BE2C (cell line): ENCODE results near the gene LRRC8B.

ENCODE experiments used
- DNase-seq: peaks from one replicate; pipeline ENCODE4 v3.0.0-alpha.2; 2020
- H3K27me3 ChIP-seq: fragments of 250-450 bp; sonication (Bioruptor Pico); 2 replicates; pipeline ENCODE4 v1.5.1; 2020; ENCODE audit warnings: mild to moderate bottlenecking
- H3K36me3 ChIP-seq: fragments of 250-450 bp; sonication (Bioruptor Pico); 2 replicates; pipeline ENCODE4 v1.5.1; 2020; ENCODE audit warnings: mild to moderate bottlenecking
- H3K4me1 ChIP-seq: fragments of 250-450 bp; sonication (Bioruptor Pico); 2 replicates; pipeline ENCODE4 v1.5.1; 2020
- H3K4me3 ChIP-seq: 2 replicates; pipeline ENCODE4 v1.5.1; 2011; ENCODE audit warnings: low read depth, low read length
- H3K9me3 ChIP-seq: fragments of 250-450 bp; sonication (Bioruptor Pico); 2 replicates; pipeline ENCODE4 v1.5.1; 2020
- TF ChIP-seq, protein P1 (sequence below): IDR thresholded peaks from 2 replicates; pipeline ENCODE4 v1.5.1; 2012; ENCODE audit warnings: mild to moderate bottlenecking, low read depth, low read length

LRRC8B gene

GRCh38 chr1:89548122-89548857 is 23.7 kb downstream of the LRRC8B start:
- Histone ChIP-seq H3K27me3 (no peaks in the 10 kb centered on the region), H3K4me1 (no peaks in the 10 kb centered on the region), H3K9me3 (no peaks in the 10 kb centered on the region), H3K36me3 (no peaks in the 10 kb centered on the region), H3K4me3 (no peak overlapping the region)
- DNase-seq: no peak
- TF ChIP-seq, protein P1, sequence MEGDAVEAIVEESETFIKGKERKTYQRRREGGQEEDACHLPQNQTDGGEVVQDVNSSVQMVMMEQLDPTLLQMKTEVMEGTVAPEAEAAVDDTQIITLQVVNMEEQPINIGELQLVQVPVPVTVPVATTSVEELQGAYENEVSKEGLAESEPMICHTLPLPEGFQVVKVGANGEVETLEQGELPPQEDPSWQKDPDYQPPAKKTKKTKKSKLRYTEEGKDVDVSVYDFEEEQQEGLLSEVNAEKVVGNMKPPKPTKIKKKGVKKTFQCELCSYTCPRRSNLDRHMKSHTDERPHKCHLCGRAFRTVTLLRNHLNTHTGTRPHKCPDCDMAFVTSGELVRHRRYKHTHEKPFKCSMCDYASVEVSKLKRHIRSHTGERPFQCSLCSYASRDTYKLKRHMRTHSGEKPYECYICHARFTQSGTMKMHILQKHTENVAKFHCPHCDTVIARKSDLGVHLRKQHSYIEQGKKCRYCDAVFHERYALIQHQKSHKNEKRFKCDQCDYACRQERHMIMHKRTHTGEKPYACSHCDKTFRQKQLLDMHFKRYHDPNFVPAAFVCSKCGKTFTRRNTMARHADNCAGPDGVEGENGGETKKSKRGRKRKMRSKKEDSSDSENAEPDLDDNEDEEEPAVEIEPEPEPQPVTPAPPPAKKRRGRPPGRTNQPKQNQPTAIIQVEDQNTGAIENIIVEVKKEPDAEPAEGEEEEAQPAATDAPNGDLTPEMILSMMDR: no peak

DNA sequence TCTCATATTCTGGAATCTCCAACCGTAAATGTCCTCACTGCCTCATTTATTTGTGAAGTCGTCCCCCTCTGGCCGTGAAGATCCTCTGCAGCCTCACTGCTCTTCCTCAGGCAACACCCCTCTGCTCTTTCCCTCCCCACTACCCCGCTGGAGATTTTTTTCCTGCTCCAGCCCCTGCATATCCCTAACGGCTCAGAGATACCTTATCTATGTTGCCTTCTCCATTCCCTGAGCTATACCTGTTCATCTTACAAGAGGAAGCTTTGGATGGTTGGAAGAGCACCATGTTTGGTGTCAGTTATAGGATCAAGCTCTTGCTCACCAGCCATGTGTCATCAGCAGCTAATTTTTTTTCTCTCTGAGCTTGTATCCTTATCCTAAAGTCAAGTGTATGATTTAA is 26.4 kb downstream of the LRRC8B start:
- no peaks in the 10 kb centered on the region for H3K36me3 ChIP-seq
- DNase-seq: no peak
- H3K4me1 ChIP-seq: no peaks in the 10 kb centered on the region
- no peak overlapping the region for H3K4me3 ChIP-seq
- no peaks in the 10 kb centered on the region for H3K9me3 ChIP-seq
- TF ChIP-seq, protein P1: no peak
- H3K27me3 ChIP-seq: no peaks in the 10 kb centered on the region

GRCh38 chr1:89552471-89553081 is 27.9 kb downstream of the LRRC8B start:
- Histone ChIP-seq H3K27me3 (no peaks in the 10 kb centered on the region), H3K4me1 (no peaks in the 10 kb centered on the region), H3K9me3 (no peaks in the 10 kb centered on the region), H3K36me3 (no peaks in the 10 kb centered on the region), H3K4me3 (no peak overlapping the region)
- TF ChIP-seq, protein P1: no peak
- no peak for DNase-seq

GRCh38 chr1:89553157-89553556 is 28.5 kb downstream of the LRRC8B start:
- TF ChIP-seq, protein P1: no peak
- no peaks in the 10 kb centered on the region for H3K27me3 ChIP-seq
- no peak for DNase-seq
- no peak overlapping the region for H3K4me3 ChIP-seq
- H3K36me3 ChIP-seq: no peaks in the 10 kb centered on the region
- no peaks in the 10 kb centered on the region for H3K4me1 ChIP-seq
- no peaks in the 10 kb centered on the region for H3K9me3 ChIP-seq

DNA sequence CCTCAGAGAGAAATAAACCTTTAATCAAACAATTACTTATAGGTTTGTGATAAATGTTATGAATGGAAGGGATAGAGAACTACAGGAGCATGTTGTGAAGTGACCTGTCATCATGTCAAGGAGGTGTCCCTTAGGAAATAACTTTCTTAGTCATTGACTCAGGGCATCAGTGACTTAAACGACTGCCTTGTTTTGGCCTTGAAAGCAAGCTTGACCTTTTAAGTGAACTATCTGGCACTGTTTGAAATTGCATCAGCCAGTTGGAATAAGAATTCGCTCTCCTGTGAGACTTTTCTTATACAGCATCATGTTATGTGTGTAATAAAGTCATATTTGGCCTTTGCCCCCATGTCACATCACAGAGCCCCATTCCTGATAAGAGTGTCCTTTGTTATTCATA is 30.9 kb downstream of the LRRC8B start:
- no peak overlapping the region for H3K4me3 ChIP-seq
- no peaks in the 10 kb centered on the region for H3K36me3 ChIP-seq

More for the DNA sequence above, 30.9 kb downstream of the LRRC8B start:
- DNase-seq: no peak
- H3K27me3 ChIP-seq: no peaks in the 10 kb centered on the region
- TF ChIP-seq, protein P1: no peak
- no peaks in the 10 kb centered on the region for H3K9me3 ChIP-seq
- H3K4me1 ChIP-seq: no peaks in the 10 kb centered on the region
